MCF 10A (cell line): Measurements from ENCODE around the gene KHSRP. TPM values are rescaled to one million over a fixed set of nuclear protein-coding genes. Genes with fewer than 3 reads are reported as not detected.

Experiments used
- BruUV-seq: library from RNA; stranded (reverse); fragments of 400-500 nt; replicated peaks from 2 replicates; lab custom pipeline; 2021; lab: Mats Ljungman, UMichigan
- CTCF ChIA-PET: fragments of 300-600 bp; sonication (Branson Sonifier 250); formaldehyde crosslinking; extraction: SDS; loops from one replicate; lab custom pipeline; 2021; ENCODE audit warnings: antibody characterized with exemption, inconsistent platforms; lab: Yijun Ruan, JAX
- POLR2A ChIA-PET: fragments of 300-600, 350-650 bp; sonication (Branson Sonifier 250); formaldehyde crosslinking; extraction: SDS; loops from one replicate; lab custom pipeline; 2020; ENCODE audit warnings: antibody characterized with exemption, inconsistent platforms; lab: Yijun Ruan, JAX
- DNase-seq: peaks from one replicate; pipeline ENCODE4 v3.0.0-alpha.2; 2018; ENCODE audit not compliant: unreplicated experiment
- H3K27ac Mint-ChIP-seq: one replicate; pipeline ENCODE4 v1.8.0; 2022; ENCODE audit warnings: mild to moderate bottlenecking, low read depth, mixed read lengths; ENCODE audit not compliant: unreplicated experiment
- H3K27me3 Mint-ChIP-seq: one replicate; pipeline ENCODE4 v1.8.0; 2022; ENCODE audit warnings: mixed read lengths; ENCODE audit not compliant: insufficient read depth, unreplicated experiment
- H3K36me3 Mint-ChIP-seq: one replicate; pipeline ENCODE4 v1.8.0; 2022; ENCODE audit warnings: mild to moderate bottlenecking, moderate library complexity, mixed read lengths; ENCODE audit not compliant: insufficient read depth, unreplicated experiment
- H3K4me1 Mint-ChIP-seq: one replicate; pipeline ENCODE4 v1.8.0; 2022; ENCODE audit warnings: mixed read lengths; ENCODE audit not compliant: insufficient read depth, unreplicated experiment
- H3K4me3 Mint-ChIP-seq: one replicate; pipeline ENCODE4 v1.8.0; 2022; ENCODE audit warnings: mild to moderate bottlenecking, moderate library complexity, mixed read lengths; ENCODE audit not compliant: unreplicated experiment
- H3K9me3 Mint-ChIP-seq: one replicate; pipeline ENCODE4 v1.8.0; 2022; ENCODE audit warnings: mixed read lengths; ENCODE audit not compliant: unreplicated experiment
- CTCF ChIP-seq: fragments of 200-600 bp; IDR thresholded peaks from one replicate; pipeline ENCODE4 v1.8.0; 2022; ENCODE audit warnings: antibody characterized with exemption, mild to moderate bottlenecking; ENCODE audit not compliant: unreplicated experiment
- intact Hi-C: fragments of 100-400 bp; cut with micrococcal nuclease; formaldehyde crosslinking; loops from 2 replicates; pipeline ENCODE4 v1.14.1; 2022
- total RNA-seq: library from RNA; stranded (reverse); gene quantifications from 2 replicates; pipeline ENCODE4 v1.2.3, GENCODE V29; 2022

The KHSRP gene
- total RNA-seq, 1 experiment from 2014 or later = 278 TPM

GRCh38 chr19:6412447-6413091, 12.0 kb downstream of the KHSRP start:
- H3K36me3 Mint-ChIP-seq = peaks cover 43% of the 10 kb centered on the region
- no peak overlapping the region for H3K4me3 Mint-ChIP-seq
- POLR2A ChIA-PET = interaction anchor here (1.1 kb wide), 1 partner anchor 12 kb away, joined by 3 read pairs; the partner anchor contains the start of gene KHSRP
- no peak overlapping the region for H3K27ac Mint-ChIP-seq
- H3K27me3 Mint-ChIP-seq = no peaks in the 10 kb centered on the region
- no peaks in the 10 kb centered on the region for H3K9me3 Mint-ChIP-seq
- intact Hi-C loops = no loop called here
- no TSS peak for BruUV-seq
- TF ChIP-seq CTCF = peak; percentile 56
- no peaks in the 10 kb centered on the region for H3K4me1 Mint-ChIP-seq
- CTCF ChIA-PET = interaction anchor here (0.6 kb wide), 2 partner anchors 202 to 1954 kb away, joined by 3 read pairs; no protein-coding TSS in a partner anchor
- DNase-seq = peak; percentile 46

GRCh38 chr19:6412061-6412446, 12.6 kb downstream of the KHSRP start:
- Mint-ChIP-seq H3K27me3 (no peaks in the 10 kb centered on the region), H3K36me3 (peaks cover 40% of the 10 kb centered on the region), H3K9me3 (no peaks in the 10 kb centered on the region), H3K4me3 (no peak overlapping the region), H3K27ac (no peak overlapping the region), H3K4me1 (no peaks in the 10 kb centered on the region)
- TF ChIP-seq CTCF = no peak
- intact Hi-C loops = no loop called here
- POLR2A ChIA-PET = no interaction called here
- CTCF ChIA-PET = interaction anchor here (0.6 kb wide), 1 partner anchor 202 kb away, joined by 3 read pairs; no protein-coding TSS in a partner anchor
- no TSS peak for BruUV-seq
- peak; percentile 3 for DNase-seq

- Mint-ChIP-seq H3K9me3 (no peaks in the 10 kb centered on the region), H3K36me3 (peaks cover 16% of the 10 kb centered on the region), H3K27me3 (no peaks in the 10 kb centered on the region), H3K27ac (no peak overlapping the region), H3K4me1 (no peaks in the 10 kb centered on the region), H3K4me3 (no peak overlapping the region)
- POLR2A ChIA-PET = interaction anchor here (0.6 kb wide), 1 partner anchor 127 kb away, joined by 3 read pairs; no protein-coding TSS in a partner anchor
- TF ChIP-seq CTCF = no peak
- no peak for DNase-seq
- no TSS peak for BruUV-seq
- intact Hi-C loops = no loop called here
- CTCF ChIA-PET = no interaction called here
These were observed 15.3 kb downstream of the KHSRP start for GRCh38 chr19:6409346-6409745.

- intact Hi-C loops = no loop called here
- no peaks in the 10 kb centered on the region for H3K36me3 Mint-ChIP-seq
- TF ChIP-seq CTCF = no peak
- no peaks in the 10 kb centered on the region for H3K9me3 Mint-ChIP-seq
- no peak overlapping the region for H3K4me3 Mint-ChIP-seq
- DNase-seq = no peak
- ChIA-PET CTCF (interaction anchor here (0.6 kb wide), 1 partner anchor 8 kb away, joined by 4 read pairs; no protein-coding TSS in a partner anchor), POLR2A (interaction anchor here (0.8 to 1.2 kb wide), 2 partner anchors 34 to 46 kb away, joined by 3 read pairs; partner anchors contain the start of gene ALKBH7)
- no peak overlapping the region for H3K27ac Mint-ChIP-seq
- BruUV-seq = no TSS peak
- H3K27me3 Mint-ChIP-seq = no peaks in the 10 kb centered on the region
- no peaks in the 10 kb centered on the region for H3K4me1 Mint-ChIP-seq
These were observed 18.2 kb downstream of the KHSRP start for GRCh38 chr19:6406401-6406800.
